Loucy (cell line): ENCODE results near the gene SHISA4.

Experiments
- H2AFZ ChIP-seq: fragments of 200-600 bp; sonication (generic); 2 replicates; pipeline ENCODE4 v1.6.0; 2016; ENCODE audit warnings: antibody characterized with exemption, mild to moderate bottlenecking, low read length, moderate library complexity
- H3F3A ChIP-seq: fragments of 200-600 bp; 2 replicates; pipeline ENCODE4 v1.6.0; 2016; ENCODE audit warnings: antibody characterized with exemption, low read depth, mild to moderate bottlenecking
- H3K27me3 ChIP-seq: fragments of 200-600 bp; sonication (generic); 2 replicates; pipeline ENCODE4 v1.6.1; 2014; ENCODE audit warnings: low read length, mild to moderate bottlenecking; ENCODE audit not compliant: insufficient read depth, poor library complexity, severe bottlenecking
- H3K36me3 ChIP-seq: fragments of 200-600 bp; sonication (generic); 2 replicates; pipeline ENCODE4 v1.6.1; 2016; ENCODE audit warnings: low read length; ENCODE audit not compliant: insufficient read depth
- H3K4me1 ChIP-seq: fragments of 200-600 bp; sonication (generic); 2 replicates; pipeline ENCODE4 v1.5.1; 2014; ENCODE audit warnings: low read length, mild to moderate bottlenecking; ENCODE audit not compliant: insufficient read depth, poor library complexity, severe bottlenecking
- H3K4me2 ChIP-seq: fragments of 200-600 bp; sonication (generic); 2 replicates; pipeline ENCODE4 v1.6.0; 2014; ENCODE audit warnings: antibody characterized with exemption, low read length, low read depth, mild to moderate bottlenecking; ENCODE audit not compliant: poor library complexity, severe bottlenecking
- H3K4me3 ChIP-seq: fragments of 200-600 bp; sonication (generic); 2 replicates; pipeline ENCODE4 v1.5.1; 2014; ENCODE audit warnings: low read length, mild to moderate bottlenecking, mixed read lengths; ENCODE audit not compliant: poor library complexity, severe bottlenecking
- H3K79me2 ChIP-seq: fragments of 200-600 bp; sonication (generic); 2 replicates; pipeline ENCODE4 v1.6.1; 2014; ENCODE audit warnings: low read length; ENCODE audit not compliant: insufficient read depth
- H3K9ac ChIP-seq: fragments of 200-600 bp; sonication (generic); 2 replicates; pipeline ENCODE4 v1.6.0; 2014; ENCODE audit warnings: mild to moderate bottlenecking, low read depth, low read length, moderate library complexity; ENCODE audit not compliant: poor library complexity, severe bottlenecking
- H3K9me2 ChIP-seq: fragments of 200-600 bp; sonication (generic); replicated peaks from 2 replicates; pipeline ENCODE4 v1.6.1; 2016; ENCODE audit warnings: low read depth, low read length, mixed read lengths
- H3K9me3 ChIP-seq: fragments of 200-600 bp; sonication (generic); 2 replicates; pipeline ENCODE4 v1.6.1; 2014; ENCODE audit warnings: mild to moderate bottlenecking, antibody characterized with exemption, low read length, low read depth; ENCODE audit not compliant: insufficient read depth
- H4K20me1 ChIP-seq: fragments of 200-600 bp; sonication (generic); 2 replicates; pipeline ENCODE4 v1.6.0; 2014; ENCODE audit warnings: antibody characterized with exemption, low read length, mild to moderate bottlenecking; ENCODE audit not compliant: insufficient read depth, poor library complexity, severe bottlenecking
- EZH2phosphoT487 ChIP-seq: fragments of 200-600 bp; IDR thresholded peaks from 2 replicates; pipeline ENCODE4 v1.6.1; 2018; ENCODE audit warnings: antibody characterized with exemption, mild to moderate bottlenecking, moderate library complexity, borderline replicate concordance
- TF ChIP-seq, protein P1 (sequence below): fragments of 200-600 bp; sonication (generic); conservative IDR thresholded peaks from 2 replicates; pipeline ENCODE4 v1.5.1; 2014; ENCODE audit warnings: mild to moderate bottlenecking, antibody characterized with exemption, low read length

SHISA4 gene

DNA sequence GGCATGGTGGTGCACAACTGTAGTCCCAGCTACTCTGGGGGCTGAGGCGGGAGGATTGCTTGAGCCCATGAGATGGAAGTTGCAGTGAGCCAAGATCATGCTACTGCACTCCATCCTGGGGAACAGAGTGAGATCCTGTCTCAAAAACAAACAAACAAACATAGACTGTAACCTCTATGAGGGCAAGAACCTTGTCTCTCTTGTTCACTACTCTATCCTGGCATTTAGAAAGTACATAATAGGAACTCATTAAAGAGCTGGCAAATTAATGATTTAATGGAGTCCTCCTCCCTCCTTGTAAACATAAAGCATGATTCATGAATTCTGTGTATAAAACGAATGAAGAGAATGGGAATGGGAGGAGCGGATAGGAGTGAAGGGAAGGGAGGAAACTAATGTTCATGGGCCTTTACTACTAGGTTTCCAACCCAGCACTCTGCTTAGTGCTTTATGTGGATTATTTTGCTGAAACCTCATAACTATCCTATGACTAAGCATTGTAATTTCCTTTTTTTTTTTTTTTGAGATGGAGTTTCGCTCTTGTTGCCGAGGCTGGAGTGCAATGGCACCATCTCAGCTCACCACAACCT is 49.0 kb downstream of the SHISA4 start:
- H3K9me2 ChIP-seq, result no peaks in the 10 kb centered on the region
- TF ChIP-seq EZH2phosphoT487, result no peak
- TF ChIP-seq, protein P1, sequence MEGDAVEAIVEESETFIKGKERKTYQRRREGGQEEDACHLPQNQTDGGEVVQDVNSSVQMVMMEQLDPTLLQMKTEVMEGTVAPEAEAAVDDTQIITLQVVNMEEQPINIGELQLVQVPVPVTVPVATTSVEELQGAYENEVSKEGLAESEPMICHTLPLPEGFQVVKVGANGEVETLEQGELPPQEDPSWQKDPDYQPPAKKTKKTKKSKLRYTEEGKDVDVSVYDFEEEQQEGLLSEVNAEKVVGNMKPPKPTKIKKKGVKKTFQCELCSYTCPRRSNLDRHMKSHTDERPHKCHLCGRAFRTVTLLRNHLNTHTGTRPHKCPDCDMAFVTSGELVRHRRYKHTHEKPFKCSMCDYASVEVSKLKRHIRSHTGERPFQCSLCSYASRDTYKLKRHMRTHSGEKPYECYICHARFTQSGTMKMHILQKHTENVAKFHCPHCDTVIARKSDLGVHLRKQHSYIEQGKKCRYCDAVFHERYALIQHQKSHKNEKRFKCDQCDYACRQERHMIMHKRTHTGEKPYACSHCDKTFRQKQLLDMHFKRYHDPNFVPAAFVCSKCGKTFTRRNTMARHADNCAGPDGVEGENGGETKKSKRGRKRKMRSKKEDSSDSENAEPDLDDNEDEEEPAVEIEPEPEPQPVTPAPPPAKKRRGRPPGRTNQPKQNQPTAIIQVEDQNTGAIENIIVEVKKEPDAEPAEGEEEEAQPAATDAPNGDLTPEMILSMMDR, result no peak

DNA sequence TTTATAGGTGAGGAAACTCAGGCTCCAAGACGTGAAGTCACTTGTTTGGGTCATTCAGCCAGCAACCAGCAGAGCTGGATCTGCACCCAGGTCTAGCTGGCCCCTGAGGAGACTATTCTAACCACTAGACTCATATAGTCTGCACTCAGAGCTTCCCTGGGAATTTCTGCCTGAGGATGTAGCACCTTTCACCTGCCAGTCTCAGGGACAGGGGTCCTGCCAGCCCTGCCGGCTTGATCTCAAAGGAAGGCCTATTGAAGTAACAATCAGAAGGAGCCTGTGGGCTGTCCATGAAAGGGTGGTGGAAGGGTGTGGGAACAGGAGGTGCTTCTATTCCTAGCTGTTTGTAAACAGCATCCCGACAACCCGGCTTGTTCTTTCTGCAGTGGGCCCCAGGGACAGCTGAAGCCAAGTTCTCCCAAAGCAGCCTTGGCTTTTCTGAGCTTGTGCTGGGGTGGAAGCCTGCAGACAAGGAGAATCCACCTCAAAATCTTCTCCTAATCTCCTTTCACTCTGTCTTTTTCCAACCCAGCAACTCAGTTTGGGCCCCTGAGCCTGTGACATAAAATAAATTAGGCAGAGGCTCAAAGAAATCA is 49.8 kb downstream of the SHISA4 start:
- Histone ChIP-seq H3K4me2 (no peak overlapping the region), H3K4me3 (no peak overlapping the region), H3K9me3 (no peaks in the 10 kb centered on the region), H3K4me1 (no peaks in the 10 kb centered on the region), H3K36me3 (no peaks in the 10 kb centered on the region), H2AFZ (no peak overlapping the region), H3K9me2 (no peaks in the 10 kb centered on the region), H3K79me2 (no peaks in the 10 kb centered on the region), H3F3A (no peaks in the 10 kb centered on the region), H3K27me3 (no peaks in the 10 kb centered on the region), H3K9ac (no peak overlapping the region), H4K20me1 (no peaks in the 10 kb centered on the region)
- no peak for TF ChIP-seq EZH2phosphoT487
- TF ChIP-seq, protein P1, result no peak

More for the DNA sequence above, 49.0 kb downstream of the SHISA4 start:
- Histone ChIP-seq H3F3A (no peaks in the 10 kb centered on the region), H3K4me1 (no peaks in the 10 kb centered on the region), H2AFZ (no peak overlapping the region), H3K79me2 (no peaks in the 10 kb centered on the region), H4K20me1 (no peaks in the 10 kb centered on the region), H3K27me3 (no peaks in the 10 kb centered on the region), H3K9ac (no peak overlapping the region), H3K4me3 (no peak overlapping the region), H3K36me3 (no peaks in the 10 kb centered on the region), H3K4me2 (no peak overlapping the region), H3K9me3 (no peaks in the 10 kb centered on the region)

DNA sequence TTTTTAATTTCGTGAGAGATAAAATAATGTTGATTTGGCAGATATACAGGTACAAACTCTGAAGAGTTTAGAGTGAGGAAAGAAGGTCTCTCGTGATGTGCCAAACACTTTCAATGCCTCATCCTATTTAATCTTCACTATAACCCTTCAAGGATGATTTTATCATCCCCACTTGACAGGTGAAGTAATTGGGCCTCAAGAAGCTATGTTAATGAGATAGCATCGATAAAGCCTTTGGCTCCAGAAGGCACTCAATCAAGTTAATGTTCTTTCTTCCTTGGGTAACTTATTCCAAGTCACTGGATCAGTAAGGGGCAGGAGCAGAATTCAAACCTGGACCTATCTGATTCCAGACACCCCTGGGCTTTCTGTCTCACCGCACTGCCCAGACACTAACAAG is 50.5 kb downstream of the SHISA4 start:
- Histone ChIP-seq H4K20me1 (no peaks in the 10 kb centered on the region), H3K9me3 (no peaks in the 10 kb centered on the region), H3K4me2 (no peak overlapping the region), H3K4me1 (no peaks in the 10 kb centered on the region), H3K9me2 (no peaks in the 10 kb centered on the region), H3K9ac (no peak overlapping the region), H2AFZ (no peak overlapping the region), H3K36me3 (no peaks in the 10 kb centered on the region), H3K79me2 (no peaks in the 10 kb centered on the region), H3K4me3 (no peak overlapping the region), H3K27me3 (no peaks in the 10 kb centered on the region), H3F3A (no peaks in the 10 kb centered on the region)
- TF ChIP-seq, protein P1, result no peak
- TF ChIP-seq EZH2phosphoT487, result no peak
